GM23338 (cell line): Measurements from ENCODE around the gene DCST1.

ENCODE experiments used
- CREB1 ChIP-seq: fragments of 250-450 bp; sonication (Bioruptor Pico); IDR thresholded peaks from 2 replicates; pipeline ENCODE4 v1.5.0; 2020; ENCODE audit warnings: low read depth, mild to moderate bottlenecking, moderate library complexity
- EZH2 ChIP-seq: fragments of 200-600 bp; sonication (generic); IDR thresholded peaks from one replicate; pipeline ENCODE4 v1.8.0; 2017; ENCODE audit warnings: antibody characterized with exemption, mild to moderate bottlenecking, low read depth; ENCODE audit not compliant: unreplicated experiment
- EZH2phosphoT487 ChIP-seq: fragments of 200-600 bp; sonication (generic); IDR thresholded peaks from one replicate; pipeline ENCODE4 v1.8.1; 2018; ENCODE audit warnings: antibody characterized with exemption; ENCODE audit not compliant: unreplicated experiment
- JUNB ChIP-seq: IDR thresholded peaks from one replicate; pipeline ENCODE4 v1.6.1; 2016; ENCODE audit warnings: antibody characterized with exemption; ENCODE audit not compliant: unreplicated experiment
- NANOG ChIP-seq: IDR thresholded peaks from 2 replicates; pipeline ENCODE4 v1.6.1; 2016; ENCODE audit warnings: antibody characterized with exemption, borderline replicate concordance
- POLR2AphosphoS5 ChIP-seq: IDR thresholded peaks from 2 replicates; pipeline ENCODE4 v1.6.1; 2016; ENCODE audit warnings: antibody characterized with exemption, low read depth
- ZNF114 ChIP-seq: fragments of 250-450 bp; sonication (Bioruptor Pico); IDR thresholded peaks from 2 replicates; pipeline ENCODE4 v1.5.0; 2020; ENCODE audit warnings: mild to moderate bottlenecking, moderate library complexity
- ZNF331 ChIP-seq: fragments of 250-450 bp; sonication (Bioruptor Pico); IDR thresholded peaks from 2 replicates; pipeline ENCODE4 v1.5.0; 2020; ENCODE audit warnings: low read depth, mild to moderate bottlenecking, moderate library complexity
- TF ChIP-seq, protein P1 (sequence below): IDR thresholded peaks from one replicate; pipeline ENCODE4 v1.6.1; 2018; ENCODE audit warnings: antibody characterized with exemption; ENCODE audit not compliant: unreplicated experiment
- TF ChIP-seq, protein P2 (sequence below), 2 experiments: fragments of 200-600 bp in 1 of 2; sonication (generic) in 1 of 2; conservative IDR thresholded peaks; 2 replicates each; pipeline versions ENCODE4 v1.5.1 to v1.6.1; 2016 to 2017; ENCODE audit warnings: antibody characterized with exemption in 2 of 2, low read depth in 2 of 2, mild to moderate bottlenecking in 2 of 2, moderate library complexity in 1 of 2
- TF ChIP-seq, protein P3 (sequence below): IDR thresholded peaks from 2 replicates; pipeline ENCODE4 v1.6.1; 2016; ENCODE audit warnings: antibody characterized with exemption
- TF ChIP-seq, protein P4 (sequence below): fragments of 250-450 bp; sonication (Bioruptor Pico); IDR thresholded peaks from 2 replicates; pipeline ENCODE4 v1.5.0; 2020; ENCODE audit warnings: mild to moderate bottlenecking, moderate library complexity

DNA sequence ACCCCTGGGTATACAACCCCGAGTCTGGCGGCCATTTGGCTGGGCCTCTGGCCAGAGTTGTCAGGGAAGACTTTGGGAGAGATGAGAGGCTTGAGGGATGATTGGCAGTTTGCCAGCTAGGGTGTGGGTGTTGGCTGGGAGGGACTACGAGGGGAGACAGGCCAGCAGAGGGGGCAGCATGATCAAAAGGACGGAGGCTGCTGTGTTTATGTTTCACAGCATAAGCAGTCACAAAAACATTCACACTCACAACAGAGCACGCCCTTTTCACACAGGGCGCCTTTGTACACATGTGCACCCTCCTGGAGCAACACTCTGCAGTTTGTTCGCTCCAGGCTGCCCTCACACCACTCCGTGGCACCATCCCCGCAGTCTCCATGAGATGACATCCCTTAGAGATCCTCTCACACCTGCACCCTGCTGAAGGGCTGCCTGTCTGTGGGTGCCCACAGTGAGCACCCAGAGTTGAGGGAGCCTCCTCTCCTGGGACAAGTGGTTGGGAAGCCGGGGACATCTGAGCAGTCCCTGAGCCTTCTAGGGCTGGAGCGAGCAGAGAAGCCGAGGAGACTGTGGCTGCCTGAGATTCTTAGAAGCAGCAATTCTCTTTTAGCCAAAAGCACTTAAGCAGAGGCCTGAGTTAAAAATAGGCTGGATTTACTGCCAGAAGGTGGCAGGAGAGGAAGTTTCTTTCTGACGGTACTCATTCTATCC, 60.4 kb downstream of the DCST1 start:
- TF ChIP-seq, protein P1, sequence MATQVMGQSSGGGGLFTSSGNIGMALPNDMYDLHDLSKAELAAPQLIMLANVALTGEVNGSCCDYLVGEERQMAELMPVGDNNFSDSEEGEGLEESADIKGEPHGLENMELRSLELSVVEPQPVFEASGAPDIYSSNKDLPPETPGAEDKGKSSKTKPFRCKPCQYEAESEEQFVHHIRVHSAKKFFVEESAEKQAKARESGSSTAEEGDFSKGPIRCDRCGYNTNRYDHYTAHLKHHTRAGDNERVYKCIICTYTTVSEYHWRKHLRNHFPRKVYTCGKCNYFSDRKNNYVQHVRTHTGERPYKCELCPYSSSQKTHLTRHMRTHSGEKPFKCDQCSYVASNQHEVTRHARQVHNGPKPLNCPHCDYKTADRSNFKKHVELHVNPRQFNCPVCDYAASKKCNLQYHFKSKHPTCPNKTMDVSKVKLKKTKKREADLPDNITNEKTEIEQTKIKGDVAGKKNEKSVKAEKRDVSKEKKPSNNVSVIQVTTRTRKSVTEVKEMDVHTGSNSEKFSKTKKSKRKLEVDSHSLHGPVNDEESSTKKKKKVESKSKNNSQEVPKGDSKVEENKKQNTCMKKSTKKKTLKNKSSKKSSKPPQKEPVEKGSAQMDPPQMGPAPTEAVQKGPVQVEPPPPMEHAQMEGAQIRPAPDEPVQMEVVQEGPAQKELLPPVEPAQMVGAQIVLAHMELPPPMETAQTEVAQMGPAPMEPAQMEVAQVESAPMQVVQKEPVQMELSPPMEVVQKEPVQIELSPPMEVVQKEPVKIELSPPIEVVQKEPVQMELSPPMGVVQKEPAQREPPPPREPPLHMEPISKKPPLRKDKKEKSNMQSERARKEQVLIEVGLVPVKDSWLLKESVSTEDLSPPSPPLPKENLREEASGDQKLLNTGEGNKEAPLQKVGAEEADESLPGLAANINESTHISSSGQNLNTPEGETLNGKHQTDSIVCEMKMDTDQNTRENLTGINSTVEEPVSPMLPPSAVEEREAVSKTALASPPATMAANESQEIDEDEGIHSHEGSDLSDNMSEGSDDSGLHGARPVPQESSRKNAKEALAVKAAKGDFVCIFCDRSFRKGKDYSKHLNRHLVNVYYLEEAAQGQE, result no peak
- TF ChIP-seq EZH2 (no peak), CREB1 (CRISPR knock-in tag) (no peak), POLR2AphosphoS5 (no peak), NANOG (no peak), EZH2phosphoT487 (no peak), JUNB (no peak), ZNF331 (CRISPR knock-in tag) (no peak), ZNF114 (CRISPR knock-in tag) (no peak)
- TF ChIP-seq, protein P2, sequence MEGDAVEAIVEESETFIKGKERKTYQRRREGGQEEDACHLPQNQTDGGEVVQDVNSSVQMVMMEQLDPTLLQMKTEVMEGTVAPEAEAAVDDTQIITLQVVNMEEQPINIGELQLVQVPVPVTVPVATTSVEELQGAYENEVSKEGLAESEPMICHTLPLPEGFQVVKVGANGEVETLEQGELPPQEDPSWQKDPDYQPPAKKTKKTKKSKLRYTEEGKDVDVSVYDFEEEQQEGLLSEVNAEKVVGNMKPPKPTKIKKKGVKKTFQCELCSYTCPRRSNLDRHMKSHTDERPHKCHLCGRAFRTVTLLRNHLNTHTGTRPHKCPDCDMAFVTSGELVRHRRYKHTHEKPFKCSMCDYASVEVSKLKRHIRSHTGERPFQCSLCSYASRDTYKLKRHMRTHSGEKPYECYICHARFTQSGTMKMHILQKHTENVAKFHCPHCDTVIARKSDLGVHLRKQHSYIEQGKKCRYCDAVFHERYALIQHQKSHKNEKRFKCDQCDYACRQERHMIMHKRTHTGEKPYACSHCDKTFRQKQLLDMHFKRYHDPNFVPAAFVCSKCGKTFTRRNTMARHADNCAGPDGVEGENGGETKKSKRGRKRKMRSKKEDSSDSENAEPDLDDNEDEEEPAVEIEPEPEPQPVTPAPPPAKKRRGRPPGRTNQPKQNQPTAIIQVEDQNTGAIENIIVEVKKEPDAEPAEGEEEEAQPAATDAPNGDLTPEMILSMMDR (conservative IDR thresholded peaks at IDR 0.05; ENCODE audit: low read depth in 2 of 2), result peak; percentile 45 to 70
- TF ChIP-seq, protein P3, sequence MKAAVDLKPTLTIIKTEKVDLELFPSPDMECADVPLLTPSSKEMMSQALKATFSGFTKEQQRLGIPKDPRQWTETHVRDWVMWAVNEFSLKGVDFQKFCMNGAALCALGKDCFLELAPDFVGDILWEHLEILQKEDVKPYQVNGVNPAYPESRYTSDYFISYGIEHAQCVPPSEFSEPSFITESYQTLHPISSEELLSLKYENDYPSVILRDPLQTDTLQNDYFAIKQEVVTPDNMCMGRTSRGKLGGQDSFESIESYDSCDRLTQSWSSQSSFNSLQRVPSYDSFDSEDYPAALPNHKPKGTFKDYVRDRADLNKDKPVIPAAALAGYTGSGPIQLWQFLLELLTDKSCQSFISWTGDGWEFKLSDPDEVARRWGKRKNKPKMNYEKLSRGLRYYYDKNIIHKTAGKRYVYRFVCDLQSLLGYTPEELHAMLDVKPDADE, result no peak
- TF ChIP-seq, protein P4, sequence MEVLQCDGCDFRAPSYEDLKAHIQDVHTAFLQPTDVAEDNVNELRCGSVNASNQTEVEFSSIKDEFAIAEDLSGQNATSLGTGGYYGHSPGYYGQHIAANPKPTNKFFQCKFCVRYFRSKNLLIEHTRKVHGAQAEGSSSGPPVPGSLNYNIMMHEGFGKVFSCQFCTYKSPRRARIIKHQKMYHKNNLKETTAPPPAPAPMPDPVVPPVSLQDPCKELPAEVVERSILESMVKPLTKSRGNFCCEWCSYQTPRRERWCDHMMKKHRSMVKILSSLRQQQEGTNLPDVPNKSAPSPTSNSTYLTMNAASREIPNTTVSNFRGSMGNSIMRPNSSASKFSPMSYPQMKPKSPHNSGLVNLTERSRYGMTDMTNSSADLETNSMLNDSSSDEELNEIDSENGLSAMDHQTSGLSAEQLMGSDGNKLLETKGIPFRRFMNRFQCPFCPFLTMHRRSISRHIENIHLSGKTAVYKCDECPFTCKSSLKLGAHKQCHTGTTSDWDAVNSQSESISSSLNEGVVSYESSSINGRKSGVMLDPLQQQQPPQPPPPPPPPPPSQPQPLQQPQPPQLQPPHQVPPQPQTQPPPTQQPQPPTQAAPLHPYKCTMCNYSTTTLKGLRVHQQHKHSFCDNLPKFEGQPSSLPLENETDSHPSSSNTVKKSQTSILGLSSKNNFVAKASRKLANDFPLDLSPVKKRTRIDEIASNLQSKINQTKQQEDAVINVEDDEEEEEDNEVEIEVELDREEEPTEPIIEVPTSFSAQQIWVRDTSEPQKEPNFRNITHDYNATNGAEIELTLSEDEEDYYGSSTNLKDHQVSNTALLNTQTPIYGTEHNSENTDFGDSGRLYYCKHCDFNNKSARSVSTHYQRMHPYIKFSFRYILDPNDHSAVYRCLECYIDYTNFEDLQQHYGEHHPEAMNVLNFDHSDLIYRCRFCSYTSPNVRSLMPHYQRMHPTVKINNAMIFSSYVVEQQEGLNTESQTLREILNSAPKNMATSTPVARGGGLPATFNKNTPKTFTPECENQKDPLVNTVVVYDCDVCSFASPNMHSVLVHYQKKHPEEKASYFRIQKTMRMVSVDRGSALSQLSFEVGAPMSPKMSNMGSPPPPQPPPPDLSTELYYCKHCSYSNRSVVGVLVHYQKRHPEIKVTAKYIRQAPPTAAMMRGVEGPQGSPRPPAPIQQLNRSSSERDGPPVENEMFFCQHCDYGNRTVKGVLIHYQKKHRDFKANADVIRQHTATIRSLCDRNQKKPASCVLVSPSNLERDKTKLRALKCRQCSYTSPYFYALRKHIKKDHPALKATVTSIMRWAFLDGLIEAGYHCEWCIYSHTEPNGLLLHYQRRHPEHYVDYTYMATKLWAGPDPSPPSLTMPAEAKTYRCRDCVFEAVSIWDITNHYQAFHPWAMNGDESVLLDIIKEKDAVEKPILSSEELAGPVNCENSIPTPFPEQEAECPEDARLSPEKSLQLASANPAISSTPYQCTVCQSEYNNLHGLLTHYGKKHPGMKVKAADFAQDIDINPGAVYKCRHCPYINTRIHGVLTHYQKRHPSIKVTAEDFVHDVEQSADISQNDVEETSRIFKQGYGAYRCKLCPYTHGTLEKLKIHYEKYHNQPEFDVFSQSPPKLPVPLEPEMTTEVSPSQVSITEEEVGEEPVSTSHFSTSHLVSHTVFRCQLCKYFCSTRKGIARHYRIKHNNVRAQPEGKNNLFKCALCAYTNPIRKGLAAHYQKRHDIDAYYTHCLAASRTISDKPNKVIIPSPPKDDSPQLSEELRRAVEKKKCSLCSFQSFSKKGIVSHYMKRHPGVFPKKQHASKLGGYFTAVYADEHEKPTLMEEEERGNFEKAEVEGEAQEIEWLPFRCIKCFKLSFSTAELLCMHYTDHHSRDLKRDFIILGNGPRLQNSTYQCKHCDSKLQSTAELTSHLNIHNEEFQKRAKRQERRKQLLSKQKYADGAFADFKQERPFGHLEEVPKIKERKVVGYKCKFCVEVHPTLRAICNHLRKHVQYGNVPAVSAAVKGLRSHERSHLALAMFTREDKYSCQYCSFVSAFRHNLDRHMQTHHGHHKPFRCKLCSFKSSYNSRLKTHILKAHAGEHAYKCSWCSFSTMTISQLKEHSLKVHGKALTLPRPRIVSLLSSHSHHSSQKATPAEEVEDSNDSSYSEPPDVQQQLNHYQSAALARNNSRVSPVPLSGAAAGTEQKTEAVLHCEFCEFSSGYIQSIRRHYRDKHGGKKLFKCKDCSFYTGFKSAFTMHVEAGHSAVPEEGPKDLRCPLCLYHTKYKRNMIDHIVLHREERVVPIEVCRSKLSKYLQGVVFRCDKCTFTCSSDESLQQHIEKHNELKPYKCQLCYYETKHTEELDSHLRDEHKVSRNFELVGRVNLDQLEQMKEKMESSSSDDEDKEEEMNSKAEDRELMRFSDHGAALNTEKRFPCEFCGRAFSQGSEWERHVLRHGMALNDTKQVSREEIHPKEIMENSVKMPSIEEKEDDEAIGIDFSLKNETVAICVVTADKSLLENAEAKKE (CRISPR knock-in tag), result no peak
